ENCODE data around the gene NUP93. TPM values are rescaled to one million over a fixed set of nuclear protein-coding genes. Genes with fewer than 3 reads are reported as not detected.
"Not testable (repeated sequence)": the region's sequence is repeated elsewhere in the genome, so short reads cannot be mapped to it uniquely, and the experiment has no call there.

Gene NUP93
- total RNA-seq, 1 experiment from 2014 or later: 74.7 TPM

- ChIA-PET POLR2A (ENCODE audit: unreplicated experiment) (no interaction called here), CTCF (no interaction called here)
- no peaks in the 10 kb centered on the region for H4K20me1 ChIP-seq (ENCODE audit: insufficient read depth)
- H3K36me3 ChIP-seq (ENCODE audit: low read depth): peaks cover 11% of the 10 kb centered on the region; the same call in 1 of the 2 replicates
- peaks cover 3% of the 10 kb centered on the region; the same call in 1 of the 2 replicates for H3K79me2 ChIP-seq (ENCODE audit: low read depth)
- H3K27me3 ChIP-seq (ENCODE audit: insufficient read depth, low read depth): no peaks in the 10 kb centered on the region
- no peaks in the 10 kb centered on the region for H3K9me2 ChIP-seq (ENCODE audit: insufficient read depth)
- peaks cover 21% of the 10 kb centered on the region for H3F3A ChIP-seq (ENCODE audit: insufficient read depth, low read depth)
- no peak overlapping the region for H2AFZ ChIP-seq
- TF ChIP-seq CTCF (conservative IDR thresholded peaks at IDR 0.05): no peak
- no peak overlapping the region for H3K27ac ChIP-seq
- intact Hi-C loops (cut with micrococcal nuclease; ENCODE audit: unreplicated experiment): no loop called here
- H3K9me3 ChIP-seq (ENCODE audit: insufficient read depth, low read depth): no peaks in the 10 kb centered on the region
- no peak for DNase-seq
- H3K4me2 ChIP-seq: no peak overlapping the region
- BruUV-seq (replicated peaks): no TSS peak
- H3K4me3 ChIP-seq: no peak overlapping the region
- H3K4me1 ChIP-seq (replicated peaks; ENCODE audit: insufficient read depth): peaks cover 12% of the 10 kb centered on the region
Measured at GRCh38 chr16:56801762-56802161, 71.8 kb downstream of the NUP93 start.

- Histone ChIP-seq H3F3A (ENCODE audit: insufficient read depth, low read depth) (peaks cover 34% of the 10 kb centered on the region), H3K4me1 (replicated peaks; ENCODE audit: insufficient read depth) (peaks cover 28% of the 10 kb centered on the region), H3K9me3 (ENCODE audit: insufficient read depth, low read depth) (no peaks in the 10 kb centered on the region), H3K27ac (peak overlapping the region; percentile 21), H3K27me3 (ENCODE audit: insufficient read depth, low read depth) (no peaks in the 10 kb centered on the region), H3K4me3 (no peak overlapping the region), H3K9me2 (ENCODE audit: insufficient read depth) (no peaks in the 10 kb centered on the region), H3K36me3 (ENCODE audit: low read depth) (peaks cover 10% of the 10 kb centered on the region; the same call in 1 of the 2 replicates), H4K20me1 (ENCODE audit: insufficient read depth) (0 out of 2 replicates have a peak, but pooled peaks cover 6% of the 10 kb centered on the region), H2AFZ (no peak overlapping the region), H3K79me2 (ENCODE audit: low read depth) (no peaks in the 10 kb centered on the region), H3K4me2 (peak overlapping the region; percentile 38)
- peak; percentile 58 to 71 for DNase-seq
- ChIA-PET POLR2A (ENCODE audit: unreplicated experiment) (interaction anchor here (0.5 to 0.6 kb wide), 2 partner anchors 8 to 46 kb away, joined by 3 to 4 read pairs; no protein-coding TSS in a partner anchor), CTCF (no interaction called here)
- TF ChIP-seq EZH2 (IDR thresholded peaks at IDR 0.05; ENCODE audit: low read depth) (no peak), CTCF (conservative IDR thresholded peaks at IDR 0.05) (no peak)
- intact Hi-C loops (cut with micrococcal nuclease; ENCODE audit: unreplicated experiment): loop anchor here (1.0 kb wide), 1 partner anchor 44 kb away; no protein-coding TSS in a partner anchor
- no TSS peak for BruUV-seq (replicated peaks)
Measured at GRCh38 chr16:56807011-56807675, 77.2 kb downstream of the NUP93 start.

GRCh38 chr16:56807676-56808067 lies 77.7 kb downstream of the NUP93 start:
- CTCF ChIA-PET: not testable (repeated sequence)

More at GRCh38 chr16:56807676-56808067, 77.7 kb downstream of the NUP93 start:
- H2AFZ ChIP-seq; H3K9me2 ChIP-seq (ENCODE audit: insufficient read depth); BruUV-seq (replicated peaks); H4K20me1 ChIP-seq (ENCODE audit: insufficient read depth); H3K4me3 ChIP-seq; DNase-seq; H3K79me2 ChIP-seq (ENCODE audit: low read depth); H3K27me3 ChIP-seq (ENCODE audit: insufficient read depth, low read depth); H3K9me3 ChIP-seq (ENCODE audit: insufficient read depth, low read depth); H3K36me3 ChIP-seq (ENCODE audit: low read depth): not testable (repeated sequence)
- H3K27ac ChIP-seq: peak overlapping the region; percentile 21
- H3F3A ChIP-seq (ENCODE audit: insufficient read depth, low read depth): peaks cover 38% of the 10 kb centered on the region
- intact Hi-C loops (cut with micrococcal nuclease; ENCODE audit: unreplicated experiment): loop anchor here (1.0 kb wide), 1 partner anchor 44 kb away; no protein-coding TSS in a partner anchor
- peaks cover 34% of the 10 kb centered on the region for H3K4me1 ChIP-seq (replicated peaks; ENCODE audit: insufficient read depth)
- 0 out of 2 replicates have a peak overlapping the region, but pooled peaks have one; percentile 38 for H3K4me2 ChIP-seq
- POLR2A ChIA-PET (ENCODE audit: unreplicated experiment): interaction anchor here (0.5 to 0.6 kb wide), 3 partner anchors 8 to 46 kb away, joined by 3 to 5 read pairs (median 4); no protein-coding TSS in a partner anchor
